SU-DHL-6 (cell line): ENCODE data around the gene TSPAN18.

Experiments
- H2AFZ ChIP-seq: fragments of 200-600 bp; sonication (generic); 2 replicates; pipeline ENCODE4 v1.6.1; 2014; ENCODE audit warnings: low read depth, mild to moderate bottlenecking, moderate library complexity, mixed read lengths, antibody characterized with exemption, low read length; ENCODE audit not compliant: severe bottlenecking
- H3F3A ChIP-seq: fragments of 200-600 bp; shearing (Covaris generic); 2 replicates; pipeline ENCODE4 v1.6.0; 2016; ENCODE audit warnings: antibody characterized with exemption, mild to moderate bottlenecking; ENCODE audit not compliant: insufficient read depth
- H3K27ac ChIP-seq: fragments of 200-600 bp; sonication (generic); 2 replicates; pipeline ENCODE4 v1.5.1; 2016; ENCODE audit warnings: low read depth, mild to moderate bottlenecking, low read length, moderate library complexity, mixed read lengths
- H3K27me3 ChIP-seq: fragments of 200-600 bp; sonication (generic), shearing (Covaris generic); 2 replicates; pipeline ENCODE4 v1.6.0; 2014; ENCODE audit warnings: mild to moderate bottlenecking, low read length
- H3K36me3 ChIP-seq: fragments of 200-600 bp; sonication (generic); 2 replicates; pipeline ENCODE4 v1.6.1; 2014; ENCODE audit warnings: mild to moderate bottlenecking, low read length, mixed read lengths
- H3K4me2 ChIP-seq: fragments of 300-600, 200-600 bp; shearing (Covaris generic), sonication (generic); 2 replicates; pipeline ENCODE4 v1.6.0; 2014; ENCODE audit warnings: low read length, low read depth, mild to moderate bottlenecking; ENCODE audit not compliant: poor library complexity, severe bottlenecking
- H3K4me3 ChIP-seq: fragments of 200-600 bp; sonication (generic); 2 replicates; pipeline ENCODE4 v1.5.1; 2014; ENCODE audit warnings: antibody characterized with exemption, low read length, mild to moderate bottlenecking, mixed read lengths; ENCODE audit not compliant: insufficient read depth, poor library complexity, severe bottlenecking
- H3K79me2 ChIP-seq: fragments of 200-600 bp; sonication (generic); 2 replicates; pipeline ENCODE4 v1.6.1; 2014; ENCODE audit warnings: mild to moderate bottlenecking, low read length, moderate library complexity; ENCODE audit not compliant: insufficient read depth
- H3K9ac ChIP-seq: fragments of 200-600 bp; sonication (generic); 2 replicates; pipeline ENCODE4 v1.7.0; 2014; ENCODE audit warnings: mild to moderate bottlenecking, low read length
- H3K9me2 ChIP-seq: fragments of 200-600 bp; sonication (generic); replicated peaks from 2 replicates; pipeline ENCODE4 v1.6.1; 2014; ENCODE audit warnings: low read length; ENCODE audit not compliant: insufficient read depth
- H3K9me3 ChIP-seq: fragments of 200-600 bp; sonication (generic); 2 replicates; pipeline ENCODE4 v1.6.1; 2014; ENCODE audit warnings: low read length, mixed read lengths; ENCODE audit not compliant: insufficient read depth
- H4K20me1 ChIP-seq: fragments of 200-600 bp; sonication (generic); 2 replicates; pipeline ENCODE4 v1.6.1; 2014; ENCODE audit warnings: low read depth, mild to moderate bottlenecking, antibody characterized with exemption, low read length, moderate library complexity, mixed read lengths
- CTCF ChIP-seq: fragments of 200-600 bp; sonication (generic); IDR thresholded peaks from one replicate; pipeline ENCODE4 v1.5.1; 2017; ENCODE audit warnings: antibody characterized with exemption, mild to moderate bottlenecking, low read length, moderate library complexity; ENCODE audit not compliant: insufficient read depth, poor library complexity, severe bottlenecking
- EZH2phosphoT487 ChIP-seq: fragments of 200-600 bp; sonication (generic), shearing (Covaris generic); conservative IDR thresholded peaks from 2 replicates; pipeline ENCODE4 v1.6.1; 2018; ENCODE audit warnings: mild to moderate bottlenecking, antibody characterized with exemption, low read length, moderate library complexity, mixed read lengths

Gene TSPAN18

GRCh38 chr11:44903035-44903434 is 176.3 kb downstream of the TSPAN18 start:
- no peak overlapping the region for H3K4me3 ChIP-seq
- H3K9ac ChIP-seq = no peak overlapping the region
- no peak overlapping the region for H2AFZ ChIP-seq
- TF ChIP-seq EZH2phosphoT487 = no peak
- no peak for TF ChIP-seq CTCF
- no peaks in the 10 kb centered on the region for H3K9me2 ChIP-seq
- no peaks in the 10 kb centered on the region for H3K9me3 ChIP-seq
- H3F3A ChIP-seq = no peaks in the 10 kb centered on the region
- no peak overlapping the region for H3K27ac ChIP-seq
- H3K4me2 ChIP-seq = no peak overlapping the region
- H3K36me3 ChIP-seq = no peaks in the 10 kb centered on the region
- H3K27me3 ChIP-seq = no peaks in the 10 kb centered on the region
- no peaks in the 10 kb centered on the region for H4K20me1 ChIP-seq
- H3K79me2 ChIP-seq = no peaks in the 10 kb centered on the region

- no peaks in the 10 kb centered on the region for H3K9me2 ChIP-seq
- no peaks in the 10 kb centered on the region for H3K79me2 ChIP-seq
- H3K4me2 ChIP-seq = no peak overlapping the region
- TF ChIP-seq EZH2phosphoT487 = no peak
- TF ChIP-seq CTCF = no peak
- H3K4me3 ChIP-seq = no peak overlapping the region
- no peaks in the 10 kb centered on the region for H3K27me3 ChIP-seq
- no peak overlapping the region for H3K9ac ChIP-seq
- no peak overlapping the region for H3K27ac ChIP-seq
- H3K36me3 ChIP-seq = no peaks in the 10 kb centered on the region
- H4K20me1 ChIP-seq = no peaks in the 10 kb centered on the region
- no peaks in the 10 kb centered on the region for H3F3A ChIP-seq
- H3K9me3 ChIP-seq = no peaks in the 10 kb centered on the region
- H2AFZ ChIP-seq = no peak overlapping the region
Measured at GRCh38 chr11:44903518-44903917, 176.8 kb downstream of the TSPAN18 start.

GRCh38 chr11:44904261-44905020 is 177.7 kb downstream of the TSPAN18 start:
- H3K9me2 ChIP-seq = no peaks in the 10 kb centered on the region
- H3K4me2 ChIP-seq = no peak overlapping the region
- H3K9me3 ChIP-seq = no peaks in the 10 kb centered on the region
- H3K4me3 ChIP-seq = no peak overlapping the region
- no peak for TF ChIP-seq EZH2phosphoT487
- TF ChIP-seq CTCF = no peak
- H2AFZ ChIP-seq = no peak overlapping the region
- H3F3A ChIP-seq = no peaks in the 10 kb centered on the region
- H3K27me3 ChIP-seq = no peaks in the 10 kb centered on the region
- H3K36me3 ChIP-seq = no peaks in the 10 kb centered on the region
- no peaks in the 10 kb centered on the region for H3K79me2 ChIP-seq
- H3K9ac ChIP-seq = no peak overlapping the region
- no peaks in the 10 kb centered on the region for H4K20me1 ChIP-seq
- no peak overlapping the region for H3K27ac ChIP-seq
